ENCODE measurements around the gene BANF2. TPM values are rescaled to one million over a fixed set of nuclear protein-coding genes. Genes with fewer than 3 reads are reported as not detected.

The BANF2 gene
- total and polyA plus RNA-seq, 2 of the 13 experiments (the other 11 are each of a cell fraction or from before 2014, with no cell fraction given): 0.35 TPM; not detected in 1

- TF ChIP-seq PBX2 (CRISPR knock-in tag; IDR thresholded peaks at IDR 0.05): no peak
- TF ChIP-seq DPF2 (CRISPR knock-in tag; IDR thresholded peaks at IDR 0.05; ENCODE audit: borderline replicate concordance, low read depth): peak; percentile 97
- TF ChIP-seq ZNF878 (CRISPR knock-in tag; IDR thresholded peaks at IDR 0.05): peak; percentile 100
- TF ChIP-seq ZNF549 (CRISPR knock-in tag; IDR thresholded peaks at IDR 0.05): no peak
- TF ChIP-seq ZNF275 (CRISPR knock-in tag; IDR thresholded peaks at IDR 0.05; ENCODE audit: borderline replicate concordance): peak; percentile 93
- peak; percentile 91; the same call in 1 of the 2 replicates for TF ChIP-seq HINFP (CRISPR knock-in tag; IDR thresholded peaks at IDR 0.05; ENCODE audit: low read depth)
- TF ChIP-seq CREB3 (CRISPR knock-in tag; IDR thresholded peaks at IDR 0.05): no peak; the same call in 1 of the 2 replicates
- TF ChIP-seq ZNF567 (CRISPR knock-in tag; IDR thresholded peaks at IDR 0.05; ENCODE audit: borderline replicate concordance): no peak
- TF ChIP-seq ZNF496 (CRISPR knock-in tag; IDR thresholded peaks at IDR 0.05; ENCODE audit: insufficient replicate concordance): no peak
- TF ChIP-seq TBX2 (CRISPR knock-in tag; IDR thresholded peaks at IDR 0.05; ENCODE audit: borderline replicate concordance): peak; percentile 100
- TF ChIP-seq ATRX (CRISPR knock-in tag; IDR thresholded peaks at IDR 0.05; ENCODE audit: borderline replicate concordance): peak; percentile 89; the same call in 1 of the 2 replicates
- TF ChIP-seq SNAPC5 (CRISPR knock-in tag; IDR thresholded peaks at IDR 0.05; ENCODE audit: borderline replicate concordance): peak; percentile 75; the same call in 1 of the 2 replicates
- peak; percentile 48; the same call in 1 of the 2 replicates for TF ChIP-seq ZNF441 (CRISPR knock-in tag; IDR thresholded peaks at IDR 0.05; ENCODE audit: borderline replicate concordance)
- peak; percentile 77; the same call in 1 of the 2 replicates for TF ChIP-seq HOXA3 (CRISPR knock-in tag; IDR thresholded peaks at IDR 0.05)
- TF ChIP-seq SIX1 (CRISPR knock-in tag; IDR thresholded peaks at IDR 0.05; ENCODE audit: borderline replicate concordance): peak; percentile 95
- no peak for TF ChIP-seq PHB2 (IDR thresholded peaks at IDR 0.05; ENCODE audit: partially characterized antibody)
- peak; percentile 92 for TF ChIP-seq ZMYM2 (CRISPR knock-in tag; IDR thresholded peaks at IDR 0.05)
- no peak for TF ChIP-seq SRSF4 (IDR thresholded peaks at IDR 0.05; ENCODE audit: low read depth, low read length, poor library complexity, severe bottlenecking)
- TF ChIP-seq GRHL1 (CRISPR knock-in tag; conservative IDR thresholded peaks at IDR 0.05): no peak
- TF ChIP-seq ZNF34 (CRISPR knock-in tag; IDR thresholded peaks at IDR 0.05; ENCODE audit: borderline replicate concordance): 0 out of 2 replicates have a peak, but pooled peaks have one; percentile 78
- no peak for TF ChIP-seq IKZF4 (CRISPR knock-in tag; IDR thresholded peaks at IDR 0.05; ENCODE audit: borderline replicate concordance, low read depth, not compliant biosample characterization)
These were observed 15.5 kb upstream of the BANF2 start (continued) for GRCh38 chr20:17684077-17684888.

Measured in HepG2 (cell line).